HG02884 (cell line): ENCODE results near the gene DNAJC11.
"Not testable (repeated sequence)": the region's sequence is repeated elsewhere in the genome, so short reads cannot be mapped to it uniquely, and the experiment has no call there.

ENCODE experiments used
- ATAC-seq: cut with Tn5 transposase; IDR thresholded peaks from one replicate; pipeline ENCODE4 v1.9.1; 2021; ENCODE audit warnings: mild to moderate bottlenecking, moderate library complexity; ENCODE audit not compliant: unreplicated experiment

The DNAJC11 gene

DNA sequence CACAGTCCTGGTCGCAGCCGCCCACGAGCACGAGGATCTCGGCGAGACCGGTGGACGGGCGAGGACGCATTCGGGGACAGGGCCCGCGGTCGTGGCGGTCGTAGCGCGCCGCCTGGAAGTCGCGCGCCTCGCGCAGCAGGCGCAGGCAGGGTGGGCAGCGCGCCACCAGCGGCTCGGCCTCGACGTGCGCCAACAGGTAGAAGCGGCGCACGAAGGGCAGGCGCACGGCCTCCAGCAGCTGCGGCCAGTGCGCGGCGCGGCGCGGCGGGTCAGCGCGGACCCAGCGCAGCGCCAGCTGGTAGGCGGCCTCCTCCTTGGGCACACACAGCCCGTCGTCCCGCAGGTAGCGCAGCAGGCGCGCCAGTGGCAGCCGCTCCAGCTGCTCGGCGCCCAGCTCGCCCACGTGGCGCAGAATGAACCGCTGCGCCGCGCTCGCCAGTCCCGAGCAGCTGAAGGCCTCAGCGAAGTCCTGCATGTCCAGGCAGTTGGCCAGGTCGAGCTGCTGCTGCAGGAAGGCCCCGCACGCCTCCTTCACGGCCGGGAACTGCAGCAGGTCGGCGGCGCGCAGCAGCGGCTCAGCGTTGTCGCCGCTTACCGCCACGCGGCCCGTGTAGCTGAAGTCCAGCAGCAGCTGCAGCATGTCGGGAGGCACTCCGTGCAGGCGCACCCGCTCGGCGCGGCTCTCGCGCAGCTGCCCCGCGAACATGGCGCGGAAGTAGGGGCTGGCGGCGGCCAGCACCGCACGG, 99.5 kb downstream of the DNAJC11 start:
- no peak for ATAC-seq

DNA sequence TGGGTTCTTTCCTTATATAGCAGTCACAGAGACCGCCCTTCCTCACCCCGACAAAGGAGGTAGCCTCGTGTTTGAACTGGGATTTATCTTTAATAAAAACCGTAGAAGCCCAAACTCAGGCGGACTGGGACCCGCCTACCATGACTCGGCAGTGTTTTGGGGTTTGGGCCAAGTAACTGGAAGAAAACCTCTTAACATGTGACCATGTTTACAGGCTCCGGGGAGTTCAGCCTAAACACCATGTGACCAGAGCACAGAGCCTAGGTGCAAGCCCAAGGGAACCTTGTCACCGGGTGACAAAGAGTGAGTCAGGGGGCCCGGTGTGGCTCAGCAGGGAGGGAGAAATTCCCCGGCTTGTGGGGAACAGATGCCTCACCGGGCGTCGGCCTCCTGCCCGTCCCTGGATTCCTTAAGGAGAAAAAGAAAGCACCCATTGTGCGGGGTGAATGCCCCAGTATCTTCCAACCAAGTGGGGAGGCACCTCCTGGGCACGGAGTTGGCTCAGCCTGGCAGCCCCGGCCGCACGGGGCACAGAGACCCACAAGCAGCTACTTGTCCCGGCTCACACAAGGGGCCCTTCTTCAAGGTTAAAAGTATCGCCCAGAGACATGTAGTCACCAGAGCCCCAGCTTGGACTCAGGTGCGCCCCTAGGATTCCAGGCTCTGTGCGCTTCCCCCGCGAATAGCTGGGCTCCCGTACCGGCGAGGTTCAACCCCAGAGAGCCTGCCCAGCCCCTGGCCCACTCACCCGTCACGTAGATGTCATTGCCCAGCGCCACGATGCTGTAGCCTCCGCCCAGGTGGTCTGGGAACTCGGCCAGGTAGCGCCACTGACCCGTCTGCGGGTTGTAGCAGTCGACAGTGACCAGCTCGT, 100.3 kb downstream of the DNAJC11 start:
- ATAC-seq, result no peak

DNA sequence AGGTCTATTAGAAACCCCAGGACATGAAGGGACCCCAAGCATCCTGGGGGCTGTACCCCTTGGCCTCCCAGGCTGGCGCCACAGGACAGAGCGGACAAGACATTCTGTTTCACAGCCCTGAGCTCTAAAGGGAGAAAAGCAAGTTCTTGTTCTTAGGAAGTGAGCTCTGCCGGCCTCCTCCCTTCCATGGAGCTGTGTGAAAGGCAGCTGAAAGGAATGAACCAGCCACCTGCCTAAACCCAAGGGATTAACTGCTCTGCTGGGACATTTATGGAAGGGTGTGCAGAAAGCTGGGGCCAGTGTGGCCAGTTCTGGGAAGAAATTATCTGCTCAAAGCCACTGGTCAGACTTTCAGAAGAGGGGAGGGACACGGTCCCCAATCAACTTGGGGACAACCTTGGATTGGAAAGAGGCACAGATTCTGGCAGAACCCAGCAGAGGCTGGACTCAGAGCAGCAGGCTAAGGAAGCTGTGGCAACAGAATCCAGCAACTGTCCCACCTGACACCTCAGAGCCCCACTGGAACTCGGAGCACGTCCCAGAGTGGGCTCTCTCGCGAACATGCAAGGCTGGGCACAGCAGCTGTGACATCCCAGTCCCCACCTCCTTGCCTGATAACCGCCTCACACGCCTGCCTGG, 101.1 kb downstream of the DNAJC11 start:
- ATAC-seq, result no peak

DNA sequence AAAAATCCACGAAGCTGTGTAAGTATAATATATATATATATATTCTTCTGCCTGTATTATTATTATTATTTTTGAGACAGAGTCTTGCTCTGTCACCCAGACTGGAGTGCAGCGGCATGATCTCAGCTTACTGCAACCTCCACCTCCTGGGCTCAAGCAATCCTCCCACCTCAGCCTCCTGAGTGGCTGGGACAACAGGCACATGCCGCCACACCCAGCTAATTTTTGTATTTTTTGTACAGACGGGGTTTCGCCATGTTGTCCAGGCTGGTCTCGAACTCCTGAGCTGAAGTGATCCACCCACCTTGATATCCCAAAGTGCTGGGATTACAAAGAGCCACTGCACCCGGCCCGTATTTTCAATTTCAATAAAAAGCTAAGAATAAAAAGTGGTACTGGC, 101.6 kb downstream of the DNAJC11 start:
- not testable (repeated sequence) for ATAC-seq

DNA sequence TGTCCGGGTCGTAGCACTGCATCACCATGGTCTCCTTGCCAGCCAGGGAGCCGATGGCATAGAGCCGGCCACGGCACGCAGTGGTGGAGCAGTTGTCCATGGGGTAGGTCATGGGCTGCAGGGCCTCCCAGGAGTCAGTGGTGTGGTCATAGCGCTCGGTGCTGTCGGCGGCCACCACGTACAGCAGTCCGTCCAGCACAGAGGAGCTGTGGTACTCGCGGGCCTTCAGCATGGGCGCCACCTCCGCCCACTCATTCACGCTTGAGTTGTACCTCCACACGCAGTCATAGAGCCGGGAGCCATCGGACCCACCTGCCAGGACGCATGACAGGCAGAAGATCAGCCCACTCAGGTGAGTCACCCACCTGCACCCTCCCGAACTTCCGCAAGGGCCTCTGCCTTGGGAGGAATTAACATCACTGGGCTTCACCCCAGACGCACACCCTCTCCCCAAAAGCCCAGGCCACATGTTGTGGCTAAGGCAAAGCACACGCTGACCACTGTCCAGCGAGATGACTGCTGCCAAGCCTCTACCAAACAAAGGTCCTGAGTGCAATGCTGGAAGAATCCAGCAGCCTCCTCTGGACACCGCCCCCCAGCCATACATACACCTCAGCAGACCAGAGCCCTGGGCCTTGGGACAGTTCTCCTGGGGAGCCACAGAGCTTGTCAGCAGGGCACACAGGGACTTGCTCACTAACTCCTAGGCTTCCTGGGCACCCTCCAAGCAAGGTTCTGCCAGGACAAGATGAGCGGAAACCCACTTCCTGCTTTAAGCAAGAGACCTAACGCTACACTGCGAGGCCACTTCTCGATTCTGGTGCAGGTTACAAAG, 102.3 kb downstream of the DNAJC11 start:
- no peak for ATAC-seq

DNA sequence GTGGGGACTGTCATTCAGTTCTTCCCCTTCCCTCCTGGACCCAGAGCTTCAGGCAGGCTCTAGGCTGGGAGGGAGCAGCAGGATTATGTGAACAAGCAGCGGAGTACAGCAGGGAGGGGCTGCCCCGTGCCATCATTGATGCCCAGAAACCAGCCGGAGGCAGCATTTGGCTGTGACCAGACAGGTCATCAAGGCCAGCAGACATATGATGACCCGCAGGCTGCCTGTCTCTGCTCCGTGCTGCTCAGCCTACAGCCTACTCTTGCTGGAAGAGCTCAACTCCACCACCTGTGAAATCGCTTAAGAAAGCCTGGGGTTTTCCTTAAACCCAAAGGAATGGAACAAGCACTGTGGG, 103.9 kb downstream of the DNAJC11 start:
- no peak for ATAC-seq

DNA sequence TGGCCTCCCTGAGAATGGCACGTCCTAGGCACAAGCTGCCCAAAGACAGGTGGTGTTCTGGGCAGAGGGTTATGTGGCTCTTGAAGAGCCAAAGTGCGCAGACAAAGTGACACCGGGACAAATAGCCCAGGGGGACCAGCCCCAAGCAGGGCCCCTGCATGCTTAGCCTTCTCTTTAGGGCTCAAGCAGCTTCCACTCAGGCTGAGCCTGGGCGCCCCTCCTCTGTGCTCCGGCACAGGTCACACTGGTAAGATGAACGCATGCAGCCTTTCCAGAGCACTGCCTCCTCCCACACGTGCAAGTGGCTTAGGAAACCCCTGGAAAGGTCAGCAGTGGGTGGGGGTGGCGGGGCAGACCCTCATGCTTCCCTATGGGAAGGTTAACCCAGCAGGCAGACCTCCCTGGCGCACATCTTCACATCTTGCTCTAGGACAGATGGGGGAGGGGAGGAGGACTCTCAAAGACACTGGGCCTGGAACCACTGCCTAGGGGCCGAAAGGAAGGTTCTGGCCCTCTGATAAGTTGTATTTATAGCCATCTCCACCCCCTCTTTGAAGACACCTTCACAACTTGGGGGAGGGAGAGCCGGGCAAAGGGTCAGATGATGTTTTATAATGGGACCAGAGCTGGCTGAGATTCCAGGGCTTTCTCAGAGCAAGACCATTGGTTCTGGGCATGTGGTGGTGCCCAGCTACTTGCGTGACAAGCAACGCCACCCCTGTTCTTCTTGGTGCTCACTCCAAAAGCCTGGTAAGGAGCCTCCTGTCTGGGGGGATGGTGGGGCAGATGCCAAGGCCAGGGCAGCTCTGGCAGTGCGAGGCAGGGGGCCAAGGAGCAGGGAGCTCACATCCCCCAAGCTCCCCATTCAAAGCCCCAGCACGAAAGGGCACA, 104.5 kb downstream of the DNAJC11 start:
- ATAC-seq, result no peak

DNA sequence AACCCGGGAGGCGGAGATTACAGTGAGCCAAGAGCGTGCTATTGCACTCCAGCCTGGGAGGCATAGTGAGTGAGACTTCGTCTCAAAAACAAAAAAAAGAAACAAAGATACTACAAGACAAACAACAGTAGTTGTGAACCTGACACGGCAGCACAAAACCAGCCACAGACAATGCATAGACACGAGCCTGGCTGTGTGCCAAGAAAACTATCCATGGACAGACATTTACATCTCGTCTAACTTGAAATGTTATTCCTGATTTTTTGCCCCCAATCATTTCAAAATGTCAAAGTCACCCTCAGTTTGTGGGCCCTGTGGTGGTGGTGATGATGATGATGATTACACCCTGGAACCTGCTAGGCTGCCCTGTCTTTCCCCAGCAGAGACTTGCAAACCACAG, 105.3 kb downstream of the DNAJC11 start:
- no peak for ATAC-seq

DNA sequence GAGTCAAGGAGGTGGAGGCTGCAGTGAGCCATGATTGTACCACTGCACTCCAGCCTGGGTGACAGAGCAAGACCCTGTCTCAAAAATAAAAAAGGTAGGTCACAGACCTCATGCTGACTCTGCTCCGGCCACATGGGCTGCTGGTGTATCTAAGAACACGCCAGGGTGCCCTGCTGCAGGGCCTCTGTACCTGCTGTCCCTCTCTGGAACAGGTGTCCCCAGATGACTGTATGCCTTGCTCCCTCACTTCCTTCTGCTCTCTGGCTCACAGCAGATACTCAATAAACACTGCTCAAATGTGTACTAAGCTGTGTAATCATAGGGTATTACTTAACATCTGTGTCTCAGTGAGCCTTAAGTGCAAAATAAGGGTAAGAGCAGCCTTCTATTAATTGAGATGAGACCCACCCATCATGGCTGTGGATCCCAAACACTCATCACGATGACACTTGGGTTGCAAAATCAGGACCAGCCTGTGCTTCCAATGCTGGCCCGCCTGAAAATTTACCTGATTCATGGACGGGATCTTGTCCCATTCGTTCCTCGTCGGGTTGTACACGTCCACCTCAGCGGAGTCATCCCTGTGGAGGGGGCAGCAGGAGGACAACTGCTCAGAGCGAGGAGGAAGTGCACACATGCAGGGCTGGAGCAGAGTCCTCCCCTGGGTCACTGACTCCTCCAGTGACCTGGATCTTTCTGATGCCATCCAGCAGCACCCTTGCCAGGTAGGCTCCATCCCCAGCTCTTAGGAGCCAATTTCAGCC, 106.5 kb downstream of the DNAJC11 start:
- ATAC-seq, result no peak

DNA sequence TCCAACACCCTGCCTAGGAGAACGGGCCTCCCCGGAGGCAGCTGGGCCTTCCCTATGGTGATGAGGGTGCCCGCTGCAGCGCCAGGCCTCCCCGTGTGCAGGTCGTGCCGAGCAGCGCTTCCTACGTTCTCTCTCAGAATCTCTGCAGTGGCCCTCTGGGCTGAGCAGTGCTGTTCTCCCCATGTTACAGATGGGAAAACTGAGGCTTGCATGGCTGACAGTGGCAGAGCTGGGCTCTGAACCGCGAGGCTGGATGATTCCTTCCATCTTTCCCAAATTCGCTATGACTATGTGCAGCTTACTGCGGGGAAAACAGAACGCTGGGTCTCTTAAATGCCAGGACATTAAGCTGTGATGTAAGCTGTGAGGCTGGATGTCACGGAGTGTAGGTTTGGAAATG, 107.8 kb downstream of the DNAJC11 start:
- ATAC-seq, result no peak

DNA sequence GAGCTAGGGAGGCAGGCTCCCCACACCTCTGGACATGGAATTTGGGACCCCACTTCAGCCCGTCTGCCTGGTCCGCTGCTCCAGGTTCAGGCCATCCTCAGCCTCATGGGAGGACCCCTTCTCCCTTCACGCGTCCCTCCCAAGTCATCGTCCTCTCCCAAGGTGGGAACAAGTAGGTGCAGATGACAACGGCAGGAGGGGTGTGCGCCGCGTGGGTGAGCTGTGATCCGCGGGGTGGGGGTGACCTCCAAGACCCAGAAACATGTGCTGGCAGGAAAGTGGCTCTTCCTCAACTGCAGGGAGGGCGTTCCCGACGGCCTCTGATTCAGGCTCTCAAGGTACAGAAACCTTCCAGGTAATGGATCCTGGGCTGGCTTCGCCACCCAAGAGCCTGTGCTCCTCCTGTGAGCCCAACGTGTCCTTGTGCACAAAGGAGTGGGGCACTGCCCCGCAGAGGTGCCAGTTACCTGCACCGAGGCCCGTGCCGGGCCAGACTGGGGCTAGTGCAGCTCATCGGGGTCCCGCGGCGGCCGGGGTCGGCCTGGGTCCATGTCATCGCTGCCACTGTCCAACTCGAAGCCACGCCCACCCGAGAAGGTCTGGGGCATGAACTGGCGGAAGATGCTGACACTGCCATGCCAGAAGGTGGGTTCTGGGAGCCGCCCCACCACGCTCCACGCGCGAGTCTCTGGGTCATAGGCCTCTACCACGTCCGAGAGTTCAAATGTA, 108.6 kb downstream of the DNAJC11 start:
- ATAC-seq, result no peak

DNA sequence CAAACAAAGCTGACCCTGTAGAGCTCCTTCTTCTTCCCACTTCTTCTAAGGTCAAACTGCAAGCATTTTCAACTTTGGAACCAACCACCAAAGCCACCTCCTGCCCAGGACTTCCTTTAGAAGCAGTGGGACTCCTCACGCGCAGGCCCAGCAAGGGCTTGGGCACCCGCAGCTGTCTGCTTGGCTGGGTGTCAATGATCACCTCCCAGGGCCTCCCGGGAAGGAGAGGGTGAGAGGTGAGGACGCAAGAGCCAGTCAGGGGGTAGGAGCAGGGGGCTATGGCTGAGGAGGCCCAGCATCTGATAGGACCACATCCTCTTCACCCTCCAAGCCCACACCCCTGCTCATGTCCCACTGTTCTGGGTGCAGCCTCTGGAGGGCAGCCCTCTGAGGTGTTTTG, 109.2 kb downstream of the DNAJC11 start:
- no peak for ATAC-seq

DNA sequence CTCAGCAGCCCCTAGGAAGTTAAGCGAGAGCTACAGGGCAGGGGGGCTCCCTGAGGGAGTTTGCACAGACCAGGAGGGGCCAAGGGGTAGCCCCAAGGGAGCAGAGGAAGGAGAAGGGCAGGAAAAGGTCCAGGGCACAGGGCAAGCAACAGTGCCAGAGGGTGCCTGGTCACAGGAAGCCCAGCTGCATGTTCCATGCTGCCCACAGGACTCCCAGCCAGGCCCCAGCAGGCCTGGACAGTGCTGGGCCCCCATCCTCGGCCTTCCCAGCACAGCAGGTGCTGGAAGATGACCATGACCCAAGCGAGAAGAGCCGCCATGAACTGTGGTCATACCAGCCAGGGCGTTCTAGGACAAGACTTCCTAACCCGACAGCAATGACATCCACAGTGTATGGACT, 110.0 kb downstream of the DNAJC11 start:
- no peak for ATAC-seq

DNA sequence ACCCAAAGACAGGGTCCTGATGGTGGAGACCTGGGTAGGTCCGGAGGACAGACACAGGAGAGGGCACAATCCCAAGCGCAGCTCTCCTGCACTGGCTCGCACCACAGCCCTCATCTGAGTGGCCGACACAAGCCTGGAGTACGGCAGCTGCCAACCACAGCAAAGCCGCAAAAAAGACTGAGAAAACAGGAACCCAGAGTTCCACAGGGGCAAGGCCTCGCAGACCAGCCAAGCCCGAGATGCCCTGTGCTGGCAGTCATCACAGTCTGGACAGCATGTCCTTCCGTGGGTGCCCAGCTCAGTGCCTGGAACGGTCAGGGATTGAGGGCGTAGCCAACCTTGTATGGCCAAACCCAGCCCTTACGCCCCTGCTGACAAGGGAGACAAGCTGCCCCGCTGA, 110.4 kb downstream of the DNAJC11 start:
- ATAC-seq, result no peak

DNA sequence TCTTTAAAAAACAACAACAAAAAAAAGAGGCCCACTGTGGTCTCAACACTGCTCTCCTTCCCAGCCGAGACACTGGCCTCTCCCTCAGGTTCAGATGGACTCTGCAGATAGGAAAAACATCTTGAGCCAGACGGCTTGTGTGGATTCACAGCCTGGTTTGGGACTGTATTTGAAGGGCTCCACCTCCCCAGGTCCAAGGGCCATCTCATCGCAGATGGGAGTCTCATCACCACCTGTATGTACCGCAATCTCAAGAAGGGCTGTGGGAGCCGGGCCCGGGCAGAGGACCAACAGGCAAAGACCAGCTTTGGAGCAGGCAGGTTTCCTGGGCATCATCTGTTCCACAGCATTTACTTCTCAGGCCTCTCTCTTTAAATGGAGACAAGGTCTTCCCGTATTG, 111.6 kb downstream of the DNAJC11 start:
- no peak for ATAC-seq

DNA sequence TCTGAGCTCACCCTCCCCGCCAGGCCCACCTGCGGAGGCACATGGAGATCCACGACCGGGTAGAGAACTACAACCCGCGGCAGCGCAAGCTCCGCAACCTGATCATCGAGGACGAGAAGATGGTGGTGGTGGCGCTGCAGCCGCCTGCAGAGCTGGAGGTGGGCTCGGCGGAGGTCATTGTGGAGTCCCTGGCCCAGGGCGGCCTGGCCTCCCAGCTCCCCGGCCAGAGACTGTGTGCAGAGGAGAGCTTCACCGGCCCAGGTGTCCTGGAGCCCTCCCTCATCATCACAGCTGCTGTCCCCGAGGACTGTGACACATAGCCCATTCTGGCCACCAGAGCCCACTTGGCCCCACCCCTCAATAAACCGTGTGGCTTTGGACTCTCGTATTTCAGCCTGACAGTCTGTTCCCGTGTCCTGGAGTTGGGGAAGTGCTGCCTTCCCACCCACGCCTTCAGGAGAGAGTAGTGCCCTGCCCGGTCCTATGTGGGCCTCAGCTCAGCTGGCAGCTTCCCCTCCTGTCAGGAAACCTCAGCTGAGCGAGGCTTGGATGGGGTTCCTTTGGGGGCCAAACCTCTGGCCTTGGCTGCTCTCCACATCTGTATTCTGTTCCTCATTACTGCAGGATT, 112.6 kb downstream of the DNAJC11 start:
- no peak for ATAC-seq

DNA sequence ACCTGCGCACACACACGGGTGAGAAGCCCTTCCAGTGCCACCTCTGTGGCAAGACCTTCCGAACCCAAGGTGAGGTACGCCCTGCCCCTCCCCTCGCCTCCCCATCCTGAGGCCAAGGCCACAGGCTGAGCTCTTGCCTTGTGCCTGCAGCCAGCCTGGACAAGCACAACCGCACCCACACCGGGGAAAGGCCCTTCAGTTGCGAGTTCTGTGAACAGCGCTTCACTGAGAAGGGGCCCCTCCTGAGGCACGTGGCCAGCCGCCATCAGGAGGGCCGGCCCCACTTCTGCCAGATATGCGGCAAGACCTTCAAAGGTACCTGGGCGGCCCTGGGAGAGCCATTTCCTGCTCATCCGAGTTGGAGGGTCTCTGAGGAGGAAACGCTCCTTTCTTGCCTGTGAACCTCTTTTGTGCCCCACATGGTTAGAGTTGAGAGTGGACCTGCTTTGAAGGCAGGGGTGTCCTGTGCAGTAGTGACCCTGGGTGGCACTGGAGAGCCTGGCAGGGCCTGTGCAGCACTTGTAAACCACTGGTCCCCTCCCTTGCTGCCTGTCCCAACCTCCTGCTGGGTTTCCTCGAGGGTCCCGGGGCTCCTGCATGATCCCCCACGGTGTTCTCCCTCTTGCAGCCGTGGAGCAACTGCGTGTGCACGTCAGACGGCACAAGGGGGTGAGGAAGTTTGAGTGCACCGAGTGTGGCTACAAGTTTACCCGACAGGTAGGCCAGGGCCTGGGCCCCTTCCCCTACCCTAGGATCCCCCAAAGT, 113.3 kb downstream of the DNAJC11 start:
- no peak for ATAC-seq
